Common myeloid progenitor, CD34-positive (primary cell): ENCODE measurements around the gene SORCS1.

Experiments used
- CTCF ChIA-PET: fragments of 350-600 bp; sonication (Branson Sonifier 250); formaldehyde crosslinking; loops from one replicate; lab custom pipeline; 2021; ENCODE audit warnings: antibody characterized with exemption; lab: Charles Lee
- POLR2A ChIA-PET: fragments of 350-600 bp; sonication (Branson Sonifier 250); formaldehyde crosslinking; loops from one replicate; lab custom pipeline; 2021; ENCODE audit warnings: antibody characterized with exemption; lab: Charles Lee
- DNase-seq, 3 donors: peaks; one replicate each; pipeline versions ENCODE4 v3.0.0 to v3.0.0-alpha.2; 2013
- H3K27ac ChIP-seq, 2 experiments: 1 replicate in 1 of 2; 2 replicates in 1 of 2; pipeline ENCODE4 v1.7.0; 2013; ENCODE audit warnings: inconsistent platforms in 2 of 2, low read length in 2 of 2, mild to moderate bottlenecking in 2 of 2, low read depth in 1 of 2, moderate library complexity in 1 of 2; ENCODE audit not compliant: severe bottlenecking in 2 of 2, insufficient read depth in 1 of 2, poor library complexity in 1 of 2
- H3K27me3 ChIP-seq, 5 experiments: replicated peaks in 2 of 5; 1 replicate in 3 of 5; 2 replicates in 2 of 5; pipeline versions ENCODE4 v1.6.1 to v1.7.0; 2013; ENCODE audit warnings: low read length in 4 of 5, mild to moderate bottlenecking in 2 of 5, moderate library complexity in 2 of 5, inconsistent platforms in 1 of 5; ENCODE audit not compliant: insufficient read depth in 5 of 5, control insufficient read depth in 4 of 5
- H3K36me3 ChIP-seq, 4 experiments: 1 replicate in 2 of 4; 2 replicates in 2 of 4; pipeline versions ENCODE4 v1.6.1 to v1.7.0; 2013; ENCODE audit warnings: low read length in 3 of 4, control low read depth in 1 of 4, mild to moderate bottlenecking in 1 of 4; ENCODE audit not compliant: control insufficient read depth in 4 of 4, insufficient read depth in 4 of 4
- H3K4me1 ChIP-seq, 4 experiments: 1 replicate in 3 of 4; 2 replicates in 1 of 4; pipeline versions ENCODE4 v1.6.1 to v1.7.1; 2013; ENCODE audit warnings: low read length in 3 of 4, mild to moderate bottlenecking in 3 of 4, control low read depth in 1 of 4, inconsistent platforms in 1 of 4, moderate library complexity in 1 of 4; ENCODE audit not compliant: control insufficient read depth in 4 of 4, insufficient read depth in 4 of 4; ENCODE audit errors: control extremely low read depth in 1 of 4
- H3K4me3 ChIP-seq, 7 experiments: 1 replicate in 4 of 7; 2 replicates in 3 of 7; pipeline versions ENCODE4 v1.5.1 to v1.7.0; 2013; ENCODE audit warnings: mild to moderate bottlenecking in 7 of 7, low read length in 6 of 7, moderate library complexity in 6 of 7, inconsistent platforms in 2 of 7, low read depth in 2 of 7, control low read depth in 1 of 7; ENCODE audit not compliant: insufficient read depth in 4 of 7, control insufficient read depth in 1 of 7; ENCODE audit errors: extremely low read depth in 1 of 7
- H3K9me3 ChIP-seq, 5 experiments: 1 replicate in 4 of 5; 2 replicates in 1 of 5; pipeline versions ENCODE4 v1.6.1 to v1.7.1; 2013; ENCODE audit warnings: low read length in 4 of 5, mild to moderate bottlenecking in 2 of 5, inconsistent platforms in 1 of 5, low read depth in 1 of 5, moderate library complexity in 1 of 5; ENCODE audit not compliant: control insufficient read depth in 4 of 5, insufficient read depth in 2 of 5; ENCODE audit errors: control extremely low read depth in 1 of 5
- WGBS: methylation state at CpG from one replicate; pipeline ENCODE4 v1.1.5; 2013; ENCODE audit not compliant: insufficient coverage; 5-methylcytosine and 5-hydroxymethylcytosine counted together

The SORCS1 gene

GRCh38 chr10:107118866-107119265 is 45.6 kb downstream of the SORCS1 start:
- Histone ChIP-seq H3K36me3 (no peaks in the 10 kb centered on the region), H3K27me3 (peaks cover 0 to 8% (median 0%) of the 10 kb centered on the region in 5 experiments), H3K9me3 (peaks cover 0 to 4% (median 0%) of the 10 kb centered on the region in 5 experiments), H3K27ac (no peak overlapping the region), H3K4me1 (no peaks in the 10 kb centered on the region), H3K4me3 (no peak overlapping the region)
- CTCF ChIA-PET: no interaction called here
- POLR2A ChIA-PET: no interaction called here
- DNase-seq: no peak

GRCh38 chr10:107104026-107104652 is 60.4 kb downstream of the SORCS1 start:
- CTCF ChIA-PET: interaction anchor here (0.5 kb wide), 1 partner anchor 16 kb away, joined by 3 read pairs; no protein-coding TSS in a partner anchor
- WGBS: 69% methylated on average over 3 of the region's 4 CpGs
- H3K27ac ChIP-seq: no peak overlapping the region

GRCh38 chr10:107103174-107104025 is 61.1 kb downstream of the SORCS1 start:
- WGBS: 65% methylated on average over 6 of the region's 8 CpGs

More at GRCh38 chr10:107104026-107104652, 60.4 kb downstream of the SORCS1 start:
- Histone ChIP-seq H3K9me3 (peaks cover 0 to 10% (median 0%) of the 10 kb centered on the region in 5 experiments), H3K4me3 (no peak overlapping the region), H3K36me3 (no peaks in the 10 kb centered on the region), H3K27me3 (peaks cover 0 to 2% (median 0%) of the 10 kb centered on the region in 5 experiments), H3K4me1 (no peaks in the 10 kb centered on the region)
- POLR2A ChIA-PET: no interaction called here
- DNase-seq: no peak

GRCh38 chr10:107098326-107098725 is 66.2 kb downstream of the SORCS1 start:
- Histone ChIP-seq H3K9me3 (peaks cover 0 to 1% (median 0%) of the 10 kb centered on the region in 5 experiments), H3K4me3 (no peak overlapping the region), H3K27me3 (peaks cover 0 to 3% (median 0%) of the 10 kb centered on the region in 5 experiments), H3K27ac (no peak overlapping the region), H3K36me3 (no peaks in the 10 kb centered on the region), H3K4me1 (no peaks in the 10 kb centered on the region)
- WGBS: no CpG with 5 or more reads among the region's 2 CpGs
- POLR2A ChIA-PET: no interaction called here
- DNase-seq: no peak
- CTCF ChIA-PET: no interaction called here

More at GRCh38 chr10:107103174-107104025, 61.1 kb downstream of the SORCS1 start:
- Histone ChIP-seq H3K27ac (no peak overlapping the region), H3K4me3 (no peak overlapping the region), H3K9me3 (peaks cover 0 to 4% (median 0%) of the 10 kb centered on the region in 5 experiments), H3K36me3 (no peaks in the 10 kb centered on the region), H3K27me3 (peaks cover 0 to 2% (median 0%) of the 10 kb centered on the region in 5 experiments), H3K4me1 (no peaks in the 10 kb centered on the region)
- POLR2A ChIA-PET: no interaction called here
- no peak for DNase-seq
- CTCF ChIA-PET: interaction anchor here (0.5 kb wide), 1 partner anchor 15 kb away, joined by 3 read pairs; no protein-coding TSS in a partner anchor

- 90% methylated on average over 5 of the region's 6 CpGs for WGBS
- Histone ChIP-seq H3K27ac (no peak overlapping the region), H3K27me3 (peaks cover 0 to 4% (median 0%) of the 10 kb centered on the region in 5 experiments), H3K4me1 (no peaks in the 10 kb centered on the region), H3K9me3 (peaks cover 0 to 1% (median 0%) of the 10 kb centered on the region in 5 experiments), H3K36me3 (no peaks in the 10 kb centered on the region), H3K4me3 (no peak overlapping the region)
- POLR2A ChIA-PET: no interaction called here
- CTCF ChIA-PET: no interaction called here
- no peak for DNase-seq
Observed at GRCh38 chr10:107094824-107095522, 69.5 kb downstream of the SORCS1 start.

GRCh38 chr10:107092321-107092720 is 72.2 kb downstream of the SORCS1 start:
- Histone ChIP-seq H3K27me3 (peaks cover 0 to 4% (median 0%) of the 10 kb centered on the region in 5 experiments), H3K36me3 (no peaks in the 10 kb centered on the region), H3K4me3 (no peak overlapping the region), H3K4me1 (no peaks in the 10 kb centered on the region), H3K27ac (no peak overlapping the region), H3K9me3 (no peaks in the 10 kb centered on the region)
- POLR2A ChIA-PET: interaction anchor here (0.6 kb wide), 1 partner anchor 1433 kb away, joined by 3 read pairs; no protein-coding TSS in a partner anchor
- no peak for DNase-seq
- CTCF ChIA-PET: interaction anchor here (0.7 kb wide), 1 partner anchor 11 kb away, joined by 5 read pairs; no protein-coding TSS in a partner anchor
- 89% methylated on average over 1 of the region's 1 CpG for WGBS
